ENCODE data around the gene FGF4.

DNA sequence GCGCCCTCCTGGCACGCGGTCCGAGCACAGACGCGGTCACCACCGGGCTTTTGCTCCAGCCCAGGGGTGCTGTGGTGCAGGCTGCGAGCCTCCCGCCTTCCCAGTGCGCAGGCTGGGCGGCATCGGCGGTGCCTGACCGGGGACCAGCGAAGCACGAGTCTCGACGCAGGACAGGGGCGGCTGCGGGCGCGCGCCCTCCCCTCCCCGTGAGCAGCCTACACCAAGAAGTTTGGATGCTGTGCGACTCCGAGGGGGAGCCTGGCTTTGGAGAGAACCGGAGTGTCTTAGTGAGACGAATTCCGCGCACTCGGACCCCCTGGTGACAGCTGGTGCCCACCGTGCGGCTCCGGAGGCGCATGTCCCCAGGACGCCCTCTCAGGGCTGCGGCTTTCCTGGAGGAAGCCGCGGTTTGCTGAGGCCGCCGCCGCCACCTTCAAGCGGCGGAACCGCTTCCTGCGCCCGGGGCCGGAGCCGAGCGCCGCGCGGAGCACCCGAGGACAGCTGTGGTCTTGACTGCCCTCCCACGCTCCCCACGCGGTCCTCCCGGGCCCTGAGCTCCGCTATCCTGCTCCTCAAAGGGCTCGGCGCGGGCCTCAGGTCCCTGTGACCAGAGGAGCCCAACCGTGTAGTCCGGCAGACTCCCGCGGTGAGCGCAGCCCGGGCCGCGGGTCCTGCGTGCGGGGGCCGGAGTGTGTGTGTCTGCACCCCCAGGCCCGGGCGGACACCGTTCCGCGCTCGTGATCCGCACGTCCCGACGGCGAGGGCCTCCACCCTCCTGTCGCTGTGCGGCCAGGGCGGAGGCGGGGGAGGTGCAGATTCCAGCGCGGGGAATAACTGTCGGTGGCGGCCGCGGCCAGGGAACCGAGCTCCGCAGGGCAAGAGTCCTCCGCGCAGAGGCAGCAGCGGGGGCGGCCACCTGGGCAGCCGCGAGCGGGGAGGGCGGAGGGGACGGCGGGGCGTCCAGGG, 42.4 kb upstream of the FGF4 start:
- TF ChIP-seq TBL1XR1 (IDR thresholded peaks at IDR 0.05; ENCODE audit: low read depth, low read length) (no peak), USF1 (IDR thresholded peaks at IDR 0.05; ENCODE audit: borderline replicate concordance, extremely low read length, insufficient read depth, low read depth, low read length) (no peak), HDAC6 (IDR thresholded peaks at IDR 0.05; ENCODE audit: unreplicated experiment) (no peak), RB1 (IDR thresholded peaks at IDR 0.05; ENCODE audit: borderline replicate concordance) (no peak), MXI1 (IDR thresholded peaks at IDR 0.05; ENCODE audit: low read depth, low read length) (no peak), E2F4 (IDR thresholded peaks at IDR 0.05; ENCODE audit: low read depth, low read length) (no peak), CTCF (IDR thresholded peaks at IDR 0.05 in 2 of 3, conservative IDR thresholded peaks at IDR 0.05 in 1 of 3; ENCODE audit: control insufficient read depth in 2 of 3, extremely low read depth in 1 of 3, insufficient read depth in 1 of 3, low read depth in 3 of 3, low read length in 3 of 3) (no peak), TAF1 (IDR thresholded peaks at IDR 0.05; ENCODE audit: borderline replicate concordance, low read depth, low read length) (no peak), NFIC (IDR thresholded peaks at IDR 0.05; ENCODE audit: low read depth, low read length) (no peak), CEBPB (IDR thresholded peaks at IDR 0.05; ENCODE audit: borderline replicate concordance in 1 of 2, low read depth in 2 of 2, low read length in 2 of 2) (no peak), NBN (IDR thresholded peaks at IDR 0.05) (no peak), GABPA (IDR thresholded peaks at IDR 0.05; ENCODE audit: low read depth) (no peak), HDGF (IDR thresholded peaks at IDR 0.05) (no peak)

Data from GM12878 (cell line).